Measurements from ENCODE around the gene SEC16B. TPM values are rescaled to one million over a fixed set of nuclear protein-coding genes. Genes with fewer than 3 reads are reported as not detected.

The SEC16B gene
- total and polyA plus RNA-seq, 2 donors from 2014 or later, result 3.5 to 4.8 TPM

DNA sequence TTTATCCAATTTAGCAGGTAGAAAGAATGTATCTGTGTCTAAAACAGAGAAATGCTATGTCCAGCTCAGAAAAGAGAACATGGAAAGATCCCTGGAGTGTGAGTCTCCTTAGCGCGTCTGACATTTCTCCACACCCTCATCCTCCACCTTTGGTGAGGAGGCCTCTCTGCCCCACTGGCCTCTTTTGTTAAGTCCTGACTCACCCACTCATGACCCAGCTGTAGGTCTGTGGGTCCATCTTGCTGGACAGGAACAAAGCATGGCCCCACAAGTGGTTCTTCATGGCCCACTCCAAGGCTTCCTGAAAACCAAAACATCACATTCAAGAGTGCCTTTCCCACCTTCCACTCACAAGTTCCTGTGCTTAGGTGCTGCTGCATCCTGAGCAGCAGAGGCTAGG lies 15.8 kb downstream of the SEC16B start:
- Histone ChIP-seq H3K27me3 (ENCODE audit: control insufficient read depth, insufficient read depth, low read length) (no peaks in the 10 kb centered on the region), H3K9me3 (ENCODE audit: control insufficient read depth in 2 of 3, insufficient read depth in 1 of 3, low read length in 3 of 3) (no peaks in the 10 kb centered on the region), H3K4me3 (ENCODE audit: low read length in 3 of 3) (no peak overlapping the region), H3K36me3 (ENCODE audit: control insufficient read depth in 2 of 3, insufficient read depth in 3 of 3, low read length in 3 of 3) (peaks cover 0 to 4% (median 0%) of the 10 kb centered on the region in 3 donors), H3K27ac (ENCODE audit: low read depth in 2 of 2, low read length in 2 of 2) (no peak overlapping the region), H3K9ac (ENCODE audit: low read length in 3 of 3) (no peak overlapping the region), H3K4me1 (ENCODE audit: control insufficient read depth in 2 of 3, insufficient read depth in 2 of 3, low read depth in 1 of 3, low read length in 3 of 3) (no peaks in the 10 kb centered on the region)
- DNase-seq (no peak), FAIRE-seq (no peak)
- no peak for TF ChIP-seq CTCF (IDR thresholded peaks at IDR 0.05; ENCODE audit: borderline replicate concordance, extremely low read depth, insufficient read depth)
- intact Hi-C loops (cut with DNase I), result no loop called here

DNA sequence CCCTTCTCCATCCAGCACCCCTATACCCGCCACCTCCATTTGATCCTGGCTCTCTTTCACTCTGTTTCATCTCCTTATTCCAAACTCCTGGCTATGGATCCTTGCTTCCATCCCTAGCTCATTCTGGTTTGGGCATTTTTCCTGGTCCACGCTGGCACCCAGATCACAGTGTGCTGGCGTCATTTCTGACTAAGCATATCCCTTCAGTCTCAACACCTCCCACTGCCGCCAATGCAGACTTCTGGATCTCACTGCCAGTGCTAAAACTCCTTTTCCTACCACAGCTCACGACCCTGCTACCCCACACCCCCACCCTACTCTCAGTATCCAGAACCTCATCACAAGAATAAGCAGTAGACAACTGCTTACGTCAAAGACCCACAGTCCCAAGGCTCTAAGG lies 16.3 kb downstream of the SEC16B start:
- Histone ChIP-seq H3K4me1 (ENCODE audit: control insufficient read depth in 2 of 3, insufficient read depth in 2 of 3, low read depth in 1 of 3, low read length in 3 of 3) (no peaks in the 10 kb centered on the region), H3K9me3 (ENCODE audit: control insufficient read depth in 2 of 3, insufficient read depth in 1 of 3, low read length in 3 of 3) (no peaks in the 10 kb centered on the region), H3K36me3 (ENCODE audit: control insufficient read depth in 2 of 3, insufficient read depth in 3 of 3, low read length in 3 of 3) (peaks cover 0 to 4% (median 0%) of the 10 kb centered on the region in 3 donors), H3K27ac (ENCODE audit: low read depth in 2 of 2, low read length in 2 of 2) (no peak overlapping the region), H3K4me3 (ENCODE audit: low read length in 3 of 3) (no peak overlapping the region), H3K27me3 (ENCODE audit: control insufficient read depth, insufficient read depth, low read length) (no peaks in the 10 kb centered on the region), H3K9ac (ENCODE audit: low read length in 3 of 3) (no peak overlapping the region)
- FAIRE-seq (no peak), DNase-seq (no peak)
- TF ChIP-seq CTCF (IDR thresholded peaks at IDR 0.05; ENCODE audit: borderline replicate concordance, extremely low read depth, insufficient read depth), result no peak
- intact Hi-C loops (cut with DNase I), result no loop called here

GRCh38 chr1:177952691-177953090 lies 17.2 kb downstream of the SEC16B start:
- no peaks in the 10 kb centered on the region for H3K4me1 ChIP-seq (ENCODE audit: control insufficient read depth in 2 of 3, insufficient read depth in 2 of 3, low read depth in 1 of 3, low read length in 3 of 3)
- H3K36me3 ChIP-seq (ENCODE audit: control insufficient read depth in 2 of 3, insufficient read depth in 3 of 3, low read length in 3 of 3), result peaks cover 0 to 4% (median 0%) of the 10 kb centered on the region in 3 donors
- no peak overlapping the region for H3K9ac ChIP-seq (ENCODE audit: low read length in 3 of 3)
- no peaks in the 10 kb centered on the region for H3K9me3 ChIP-seq (ENCODE audit: control insufficient read depth in 2 of 3, insufficient read depth in 1 of 3, low read length in 3 of 3)
- H3K4me3 ChIP-seq (ENCODE audit: low read length in 3 of 3), result no peak overlapping the region
- DNase-seq (no peak), FAIRE-seq (no peak)
- intact Hi-C loops (cut with DNase I), result no loop called here
- no peak overlapping the region for H3K27ac ChIP-seq (ENCODE audit: low read depth in 2 of 2, low read length in 2 of 2)
- TF ChIP-seq CTCF (IDR thresholded peaks at IDR 0.05; ENCODE audit: borderline replicate concordance, extremely low read depth, insufficient read depth), result no peak
- no peaks in the 10 kb centered on the region for H3K27me3 ChIP-seq (ENCODE audit: control insufficient read depth, insufficient read depth, low read length)

DNA sequence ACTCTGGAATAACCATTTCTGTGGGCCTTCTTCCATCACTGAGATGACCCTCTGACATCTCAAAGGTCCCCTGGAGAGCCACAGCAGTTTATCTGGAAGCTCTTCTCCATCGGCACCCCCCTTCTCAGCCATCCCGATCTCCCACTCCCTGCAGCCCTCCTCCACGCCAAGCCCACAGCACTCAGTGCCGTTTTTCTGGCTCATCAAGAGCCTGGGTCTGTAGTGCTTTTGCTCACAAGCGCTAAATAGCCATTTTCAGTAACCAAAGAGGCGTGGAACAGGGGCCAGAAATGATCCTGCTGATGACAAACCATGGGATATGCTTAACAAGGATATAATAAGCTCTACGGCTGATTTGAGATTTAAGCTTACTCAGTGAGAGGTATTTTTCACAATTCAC lies 17.6 kb downstream of the SEC16B start:
- H3K27me3 ChIP-seq (ENCODE audit: control insufficient read depth, insufficient read depth, low read length), result no peaks in the 10 kb centered on the region
- H3K4me1 ChIP-seq (ENCODE audit: control insufficient read depth in 2 of 3, insufficient read depth in 2 of 3, low read depth in 1 of 3, low read length in 3 of 3), result no peaks in the 10 kb centered on the region
- FAIRE-seq (no peak), DNase-seq (no peak)
- peaks cover 0 to 4% (median 0%) of the 10 kb centered on the region in 3 donors for H3K36me3 ChIP-seq (ENCODE audit: control insufficient read depth in 2 of 3, insufficient read depth in 3 of 3, low read length in 3 of 3)
- no peak for TF ChIP-seq CTCF (IDR thresholded peaks at IDR 0.05; ENCODE audit: borderline replicate concordance, extremely low read depth, insufficient read depth)
- intact Hi-C loops (cut with DNase I), result no loop called here
- no peak overlapping the region for H3K27ac ChIP-seq (ENCODE audit: low read depth in 2 of 2, low read length in 2 of 2)
- H3K4me3 ChIP-seq (ENCODE audit: low read length in 3 of 3), result no peak overlapping the region
- no peaks in the 10 kb centered on the region for H3K9me3 ChIP-seq (ENCODE audit: control insufficient read depth in 2 of 3, insufficient read depth in 1 of 3, low read length in 3 of 3)
- H3K9ac ChIP-seq (ENCODE audit: low read length in 3 of 3), result no peak overlapping the region

Data from kidney (tissue), 14 donors.